CD14-positive monocyte (primary cell): ENCODE data around the gene GRIK2. TPM values are rescaled to one million over a fixed set of nuclear protein-coding genes. Genes with fewer than 3 reads are reported as not detected.

ENCODE experiments used
- DNase-seq, 3 donors: peaks; one replicate each; pipeline ENCODE4 v3.0.0-alpha.2; 2011 to 2022
- H2AFZ ChIP-seq: 2 replicates; pipeline ENCODE4 v1.6.0; 2012; ENCODE audit warnings: mild to moderate bottlenecking, low read depth, low read length, inconsistent platforms; ENCODE audit not compliant: insufficient read depth, poor library complexity, severe bottlenecking
- H3K27ac ChIP-seq, 2 donors: 1 replicate in 1 of 2; 2 replicates in 1 of 2; pipeline ENCODE4 v1.5.1; 2012 to 2013; ENCODE audit warnings: low read length in 2 of 2, control low read depth in 1 of 2, inconsistent platforms in 1 of 2, low read depth in 1 of 2, mild to moderate bottlenecking in 1 of 2
- H3K27me3 ChIP-seq, 2 donors: one replicate each; pipeline versions ENCODE4 v1.6.0 to v1.6.1; 2011 to 2013; ENCODE audit warnings: low read length in 2 of 2; ENCODE audit not compliant: control insufficient read depth in 2 of 2, insufficient read depth in 2 of 2
- H3K36me3 ChIP-seq, 2 donors: replicated peaks in 1 of 2; 1 replicate in 1 of 2; 2 replicates in 1 of 2; pipeline versions ENCODE4 v1.5.1 to v1.6.1; 2012 to 2013; ENCODE audit warnings: low read length in 2 of 2, control low read depth in 1 of 2, inconsistent platforms in 1 of 2, mild to moderate bottlenecking in 1 of 2; ENCODE audit not compliant: insufficient read depth in 2 of 2, control insufficient read depth in 1 of 2
- H3K4me1 ChIP-seq, 2 donors: 1 replicate in 1 of 2; 2 replicates in 1 of 2; pipeline versions ENCODE4 v1.5.1 to v1.6.1; 2012 to 2013; ENCODE audit warnings: low read length in 2 of 2, control low read depth in 1 of 2, inconsistent platforms in 1 of 2, mild to moderate bottlenecking in 1 of 2, moderate library complexity in 1 of 2; ENCODE audit not compliant: insufficient read depth in 2 of 2, control insufficient read depth in 1 of 2
- H3K4me2 ChIP-seq: replicated peaks from 2 replicates; pipeline ENCODE3; 2012; ENCODE audit warnings: low read length, moderate library complexity, mild to moderate bottlenecking; ENCODE audit not compliant: poor library complexity, severe bottlenecking; ENCODE audit errors: extremely low read depth
- H3K4me3 ChIP-seq, 3 experiments: fragments of 200-600 bp in 1 of 3; sonication (generic) in 1 of 3; replicated peaks in 1 of 3; 1 replicate in 2 of 3; 2 replicates in 1 of 3; pipeline ENCODE4 v1.5.1; 2011 to 2013; ENCODE audit warnings: low read length in 3 of 3, mild to moderate bottlenecking in 3 of 3, control low read depth in 2 of 3, low read depth in 2 of 3, inconsistent platforms in 1 of 3, moderate library complexity in 1 of 3
- H3K79me2 ChIP-seq: 2 replicates; pipeline ENCODE4 v1.6.0; 2012; ENCODE audit warnings: mild to moderate bottlenecking, control low read depth, inconsistent platforms, low read length, moderate library complexity; ENCODE audit not compliant: insufficient read depth
- H3K9ac ChIP-seq: 2 replicates; pipeline ENCODE4 v1.6.0; 2017; ENCODE audit warnings: low read length, mild to moderate bottlenecking; ENCODE audit not compliant: insufficient read depth, poor library complexity, severe bottlenecking
- H3K9me3 ChIP-seq, 2 donors: replicated peaks in 1 of 2; 1 replicate in 1 of 2; 2 replicates in 1 of 2; pipeline versions ENCODE4 v1.5.1 to v1.6.1; 2012 to 2013; ENCODE audit warnings: low read length in 2 of 2, control low read depth in 1 of 2; ENCODE audit not compliant: control insufficient read depth in 1 of 2, insufficient read depth in 1 of 2
- H4K20me1 ChIP-seq: 2 replicates; pipeline ENCODE4 v1.6.0; 2012; ENCODE audit warnings: mild to moderate bottlenecking, low read length, control low read depth, moderate library complexity; ENCODE audit not compliant: insufficient read depth
- H3K27ac Mint-ChIP-seq, 7 donors: one replicate each; pipeline ENCODE4 v1.8.0; 2020; ENCODE audit warnings: mild to moderate bottlenecking in 7 of 7, mixed read lengths in 7 of 7, moderate library complexity in 6 of 7, inconsistent platforms in 2 of 7
- H3K27me3 Mint-ChIP-seq, 3 donors: one replicate each; pipeline ENCODE4 v1.8.0; 2021 to 2022; ENCODE audit warnings: low read depth in 3 of 3, mild to moderate bottlenecking in 3 of 3, mixed read lengths in 3 of 3, moderate library complexity in 3 of 3, inconsistent platforms in 1 of 3
- H3K36me3 Mint-ChIP-seq, 2 donors: one replicate each; pipeline ENCODE4 v1.8.0; 2020; ENCODE audit warnings: mixed read lengths in 2 of 2, inconsistent platforms in 1 of 2, mild to moderate bottlenecking in 1 of 2
- H3K4me1 Mint-ChIP-seq: one replicate; pipeline ENCODE4 v1.8.0; 2020; ENCODE audit warnings: mild to moderate bottlenecking, mixed read lengths
- H3K4me3 Mint-ChIP-seq, 2 donors: one replicate each; pipeline ENCODE4 v1.8.0; 2020; ENCODE audit warnings: mild to moderate bottlenecking in 2 of 2, mixed read lengths in 2 of 2, moderate library complexity in 1 of 2
- H3K9me3 Mint-ChIP-seq, 7 donors: one replicate each; pipeline ENCODE4 v1.8.0; 2020 to 2022; ENCODE audit warnings: mixed read lengths in 7 of 7, mild to moderate bottlenecking in 6 of 7, moderate library complexity in 6 of 7, inconsistent platforms in 2 of 7
- WGBS: methylation state at CpG from one replicate; pipeline ENCODE4 v1.1.5; 2013; ENCODE audit warnings: missing lambda C conversion rate; ENCODE audit not compliant: insufficient coverage; 5-methylcytosine and 5-hydroxymethylcytosine counted together
- intact Hi-C, 2 donors: fragments of 100-400 bp; cut with micrococcal nuclease; formaldehyde crosslinking; loops; one replicate each; pipeline versions ENCODE4 v1.15.0 to v1.15.1; 2023
- polyA plus RNA-seq, 3 donors: library from polyadenylated mRNA; depleted of rRNA in 1 of 3; unstranded in 2 of 3; stranded (reverse) in 1 of 3; fragments of 300-500 nt in 2 of 3; fragments of >200 nt in 1 of 3; fragmentation: Illumina TruSeq in 2 of 3; gene quantifications; 1 replicate in 2 of 3; 2 replicates in 1 of 3; pipeline ENCODE4 v1.2.3, GENCODE V29; 2012 to 2021
- TF ChIP-seq, protein P1 (sequence below): fragments of 200-600 bp; IDR thresholded peaks from one replicate; pipeline ENCODE4 v1.8.0; 2022; ENCODE audit warnings: antibody characterized with exemption, mild to moderate bottlenecking

The GRIK2 gene
- polyA plus RNA-seq, 3 donors = not detected

DNA sequence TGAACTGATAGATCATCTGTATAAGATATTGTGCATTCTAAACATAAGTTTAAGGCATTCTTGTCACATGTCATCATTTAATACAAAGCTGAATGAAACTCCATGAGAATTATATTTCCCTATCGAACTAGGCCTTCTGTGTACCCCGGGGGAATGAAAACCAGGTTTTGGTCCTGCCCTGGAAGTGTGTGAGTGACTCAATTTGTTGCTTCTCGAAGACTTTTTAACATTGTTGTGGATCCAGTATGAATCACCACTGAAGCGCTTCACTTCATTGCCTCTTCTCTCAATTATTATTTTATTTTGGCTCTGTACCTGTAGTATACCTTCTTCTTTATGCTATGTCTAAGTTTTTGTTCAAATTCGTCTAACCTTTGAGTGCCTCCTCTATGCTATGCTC is 150.8 kb downstream of the GRIK2 start:
- Mint-ChIP-seq H3K4me3 (no peak overlapping the region), H3K4me1 (no peaks in the 10 kb centered on the region), H3K36me3 (no peaks in the 10 kb centered on the region), H3K27ac (no peak overlapping the region), H3K9me3 (peaks cover 0 to 4% (median 2%) of the 10 kb centered on the region in 7 donors), H3K27me3 (peaks cover 0 to 2% (median 0%) of the 10 kb centered on the region in 3 donors)
- TF ChIP-seq, protein P1, sequence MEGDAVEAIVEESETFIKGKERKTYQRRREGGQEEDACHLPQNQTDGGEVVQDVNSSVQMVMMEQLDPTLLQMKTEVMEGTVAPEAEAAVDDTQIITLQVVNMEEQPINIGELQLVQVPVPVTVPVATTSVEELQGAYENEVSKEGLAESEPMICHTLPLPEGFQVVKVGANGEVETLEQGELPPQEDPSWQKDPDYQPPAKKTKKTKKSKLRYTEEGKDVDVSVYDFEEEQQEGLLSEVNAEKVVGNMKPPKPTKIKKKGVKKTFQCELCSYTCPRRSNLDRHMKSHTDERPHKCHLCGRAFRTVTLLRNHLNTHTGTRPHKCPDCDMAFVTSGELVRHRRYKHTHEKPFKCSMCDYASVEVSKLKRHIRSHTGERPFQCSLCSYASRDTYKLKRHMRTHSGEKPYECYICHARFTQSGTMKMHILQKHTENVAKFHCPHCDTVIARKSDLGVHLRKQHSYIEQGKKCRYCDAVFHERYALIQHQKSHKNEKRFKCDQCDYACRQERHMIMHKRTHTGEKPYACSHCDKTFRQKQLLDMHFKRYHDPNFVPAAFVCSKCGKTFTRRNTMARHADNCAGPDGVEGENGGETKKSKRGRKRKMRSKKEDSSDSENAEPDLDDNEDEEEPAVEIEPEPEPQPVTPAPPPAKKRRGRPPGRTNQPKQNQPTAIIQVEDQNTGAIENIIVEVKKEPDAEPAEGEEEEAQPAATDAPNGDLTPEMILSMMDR = no peak
- Histone ChIP-seq H3K27ac (no peak overlapping the region), H2AFZ (no peak overlapping the region), H3K4me2 (no peak overlapping the region), H3K36me3 (no peaks in the 10 kb centered on the region), H4K20me1 (no peaks in the 10 kb centered on the region), H3K27me3 (no peaks in the 10 kb centered on the region), H3K4me3 (no peak overlapping the region), H3K79me2 (no peaks in the 10 kb centered on the region), H3K4me1 (no peaks in the 10 kb centered on the region), H3K9me3 (no peaks in the 10 kb centered on the region), H3K9ac (no peak overlapping the region)
- WGBS = no CpG with 5 or more reads among the region's 5 CpGs
- intact Hi-C loops = no loop called here
- DNase-seq = no peak

DNA sequence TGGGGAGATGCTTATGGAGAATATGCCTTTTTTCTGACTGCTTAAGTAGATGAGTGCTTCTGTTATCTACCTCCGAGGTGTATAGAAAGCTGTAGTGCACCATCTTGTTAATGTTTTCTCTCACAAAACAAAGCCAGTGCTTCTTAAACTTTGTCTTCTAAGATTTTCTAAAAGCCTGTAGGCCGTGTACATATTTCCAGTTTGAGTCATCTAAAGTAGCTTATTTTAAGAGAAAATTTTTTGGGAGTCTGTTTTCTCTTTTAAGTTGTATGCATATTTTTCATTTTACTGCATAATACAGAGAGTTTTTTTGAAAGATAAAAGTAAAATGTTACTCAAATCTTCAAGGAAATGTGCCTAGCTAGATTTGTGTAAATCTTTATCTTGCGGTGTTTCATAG is 151.7 kb downstream of the GRIK2 start:
- H3K9me3 ChIP-seq = no peaks in the 10 kb centered on the region
- H2AFZ ChIP-seq = no peak overlapping the region
- no peak overlapping the region for H3K27ac ChIP-seq
- no peak for DNase-seq
- Mint-ChIP-seq H3K27me3 (peaks cover 0 to 2% (median 0%) of the 10 kb centered on the region in 3 donors), H3K4me3 (no peak overlapping the region), H3K9me3 (peaks cover 0 to 4% (median 2%) of the 10 kb centered on the region in 7 donors), H3K4me1 (no peaks in the 10 kb centered on the region), H3K36me3 (no peaks in the 10 kb centered on the region), H3K27ac (no peak overlapping the region)
- TF ChIP-seq, protein P1 = no peak
- no peak overlapping the region for H3K4me3 ChIP-seq
- no CpG with 5 or more reads among the region's 3 CpGs for WGBS
- no peaks in the 10 kb centered on the region for H3K79me2 ChIP-seq
- H3K9ac ChIP-seq = no peak overlapping the region
- no peaks in the 10 kb centered on the region for H3K4me1 ChIP-seq
- H4K20me1 ChIP-seq = no peaks in the 10 kb centered on the region
- no peak overlapping the region for H3K4me2 ChIP-seq
- H3K36me3 ChIP-seq = no peaks in the 10 kb centered on the region
- H3K27me3 ChIP-seq = no peaks in the 10 kb centered on the region
- intact Hi-C loops = no loop called here
